Hepatocyte (in vitro differentiated cells): ENCODE results near the gene FHL3.

Experiments
- EZH2 ChIP-seq: fragments of 200-600 bp; sonication (generic); IDR thresholded peaks from 2 replicates; pipeline ENCODE4 v1.6.1; 2016; ENCODE audit warnings: antibody characterized with exemption, mild to moderate bottlenecking, borderline replicate concordance
- EZH2phosphoT487 ChIP-seq: fragments of 200-600 bp; sonication (generic); IDR thresholded peaks from one replicate; pipeline ENCODE4 v1.6.1; 2018; ENCODE audit warnings: antibody characterized with exemption, mild to moderate bottlenecking, low read depth, moderate library complexity; ENCODE audit not compliant: unreplicated experiment, severe bottlenecking
- TF ChIP-seq, protein P1 (sequence below): fragments of 200-600 bp; sonication (generic); IDR thresholded peaks from 2 replicates; pipeline ENCODE4 v1.5.1; 2016; ENCODE audit warnings: antibody characterized with exemption, mild to moderate bottlenecking; ENCODE audit not compliant: poor library complexity

DNA sequence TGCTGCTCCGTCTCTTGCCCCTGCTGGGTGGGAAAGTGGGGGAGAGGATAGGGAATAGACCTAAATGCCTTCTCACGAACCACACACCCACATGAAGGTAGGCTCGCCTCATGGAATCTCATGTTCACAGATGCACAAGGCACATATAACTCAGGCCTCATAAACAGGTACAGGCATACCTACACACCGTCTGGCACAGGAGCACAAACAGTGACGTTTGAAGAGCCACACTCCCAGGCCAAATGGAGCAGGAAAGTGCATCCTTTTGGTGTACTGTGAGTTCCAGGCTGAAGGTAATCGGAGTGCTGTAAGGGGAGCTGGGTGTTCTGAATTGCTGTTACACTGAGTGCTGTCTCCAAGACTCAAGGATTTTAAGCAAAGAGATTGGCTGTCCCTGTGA lies 20.4 kb upstream of the FHL3 start:
- TF ChIP-seq, protein P1, sequence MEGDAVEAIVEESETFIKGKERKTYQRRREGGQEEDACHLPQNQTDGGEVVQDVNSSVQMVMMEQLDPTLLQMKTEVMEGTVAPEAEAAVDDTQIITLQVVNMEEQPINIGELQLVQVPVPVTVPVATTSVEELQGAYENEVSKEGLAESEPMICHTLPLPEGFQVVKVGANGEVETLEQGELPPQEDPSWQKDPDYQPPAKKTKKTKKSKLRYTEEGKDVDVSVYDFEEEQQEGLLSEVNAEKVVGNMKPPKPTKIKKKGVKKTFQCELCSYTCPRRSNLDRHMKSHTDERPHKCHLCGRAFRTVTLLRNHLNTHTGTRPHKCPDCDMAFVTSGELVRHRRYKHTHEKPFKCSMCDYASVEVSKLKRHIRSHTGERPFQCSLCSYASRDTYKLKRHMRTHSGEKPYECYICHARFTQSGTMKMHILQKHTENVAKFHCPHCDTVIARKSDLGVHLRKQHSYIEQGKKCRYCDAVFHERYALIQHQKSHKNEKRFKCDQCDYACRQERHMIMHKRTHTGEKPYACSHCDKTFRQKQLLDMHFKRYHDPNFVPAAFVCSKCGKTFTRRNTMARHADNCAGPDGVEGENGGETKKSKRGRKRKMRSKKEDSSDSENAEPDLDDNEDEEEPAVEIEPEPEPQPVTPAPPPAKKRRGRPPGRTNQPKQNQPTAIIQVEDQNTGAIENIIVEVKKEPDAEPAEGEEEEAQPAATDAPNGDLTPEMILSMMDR: no peak
- TF ChIP-seq EZH2: no peak
- TF ChIP-seq EZH2phosphoT487: no peak
